ENCODE results near the gene MROH8. TPM values are rescaled to one million over a fixed set of nuclear protein-coding genes. Genes with fewer than 3 reads are reported as not detected.
"Not testable (repeated sequence)": the region's sequence is repeated elsewhere in the genome, so short reads cannot be mapped to it uniquely, and the experiment has no call there.

Gene MROH8
- total RNA-seq, 4 donors from 2014 or later = 2.2 to 18.0 (median 3.5) TPM

- no peaks in the 10 kb centered on the region for H3K4me1 ChIP-seq
- no peak for DNase-seq
- no peak overlapping the region for H3K4me3 ChIP-seq
- H3K9me3 ChIP-seq = no peaks in the 10 kb centered on the region
- no peak for TF ChIP-seq EP300 (IDR thresholded peaks at IDR 0.05; ENCODE audit: low read depth)
- no peak for TF ChIP-seq POLR2A (IDR thresholded peaks at IDR 0.05)
- no peak for TF ChIP-seq POLR2AphosphoS5 (IDR thresholded peaks at IDR 0.05)
- no peak for TF ChIP-seq CTCF (IDR thresholded peaks at IDR 0.05)
- 84 to 94% methylated on average over 5 to 7 of the region's 7 CpGs for WGBS, 2 donors (ENCODE audit: low coverage in 1 of 2)
- H3K27ac ChIP-seq = no peak overlapping the region
- H3K27me3 ChIP-seq = no peaks in the 10 kb centered on the region
- in situ Hi-C loops (cut with MboI; ENCODE audit: low pct_ligation_motif_present in 1 of 4, low pct_unique_long_range_greater_than_20kb in 1 of 4, low sequenced_read_pairs in 3 of 4) (no loop called here), intact Hi-C loops (cut with DNase I; ENCODE audit: low total_unique reads) (no loop called here)
- H3K36me3 ChIP-seq = no peaks in the 10 kb centered on the region
Measured at GRCh38 chr20:37152284-37152683, 27.1 kb downstream of the MROH8 start.

- DNase-seq = no peak
- whole genome bisulfite sequencing, 2 donors (ENCODE audit: low coverage in 1 of 2) = 86 to 92% methylated on average over 4 of the region's 4 CpGs
- Histone ChIP-seq H3K36me3 (no peaks in the 10 kb centered on the region), H3K9me3 (no peaks in the 10 kb centered on the region), H3K27ac (no peak overlapping the region), H3K4me3 (no peak overlapping the region), H3K4me1 (no peaks in the 10 kb centered on the region), H3K27me3 (no peaks in the 10 kb centered on the region)
- intact Hi-C loops (cut with DNase I; ENCODE audit: low total_unique reads) (no loop called here), in situ Hi-C loops (cut with MboI; ENCODE audit: low pct_ligation_motif_present in 1 of 4, low pct_unique_long_range_greater_than_20kb in 1 of 4, low sequenced_read_pairs in 3 of 4) (no loop called here)
- no peak for TF ChIP-seq EP300 (IDR thresholded peaks at IDR 0.05; ENCODE audit: low read depth)
- no peak for TF ChIP-seq POLR2AphosphoS5 (IDR thresholded peaks at IDR 0.05)
- no peak for TF ChIP-seq POLR2A (IDR thresholded peaks at IDR 0.05)
- TF ChIP-seq CTCF (IDR thresholded peaks at IDR 0.05) = no peak
Measured at GRCh38 chr20:37151529-37151928, 27.8 kb downstream of the MROH8 start.

GRCh38 chr20:37150864-37151263, 28.5 kb downstream of the MROH8 start:
- H3K4me3 ChIP-seq; H3K27ac ChIP-seq; H3K27me3 ChIP-seq; H3K9me3 ChIP-seq; intact Hi-C loops (cut with DNase I; ENCODE audit: low total_unique reads); DNase-seq; H3K36me3 ChIP-seq; H3K4me1 ChIP-seq; in situ Hi-C loops (cut with MboI; ENCODE audit: low pct_ligation_motif_present in 1 of 4, low pct_unique_long_range_greater_than_20kb in 1 of 4, low sequenced_read_pairs in 3 of 4): not testable (repeated sequence)
- WGBS, 2 donors (ENCODE audit: low coverage in 1 of 2) = 80% methylated on average over 1 of the region's 33 CpGs; no CpG with 5 or more reads in 1 of the 2 donors

GRCh38 chr20:37147250-37147649, 32.1 kb downstream of the MROH8 start:
- in situ Hi-C loops (cut with MboI; ENCODE audit: low pct_ligation_motif_present in 1 of 4, low pct_unique_long_range_greater_than_20kb in 1 of 4, low sequenced_read_pairs in 3 of 4) (no loop called here), intact Hi-C loops (cut with DNase I; ENCODE audit: low total_unique reads) (no loop called here)
- no peaks in the 10 kb centered on the region for H3K9me3 ChIP-seq
- TF ChIP-seq POLR2A (IDR thresholded peaks at IDR 0.05) = no peak
- no peak for TF ChIP-seq POLR2AphosphoS5 (IDR thresholded peaks at IDR 0.05)
- no peak for TF ChIP-seq CTCF (IDR thresholded peaks at IDR 0.05)
- TF ChIP-seq EP300 (IDR thresholded peaks at IDR 0.05; ENCODE audit: low read depth) = no peak
- no peaks in the 10 kb centered on the region for H3K27me3 ChIP-seq
- no peak overlapping the region for H3K27ac ChIP-seq
- H3K36me3 ChIP-seq = no peaks in the 10 kb centered on the region
- WGBS, 2 donors (ENCODE audit: low coverage in 1 of 2) = 100% methylated on average over 1 to 6 of the region's 6 CpGs
- no peaks in the 10 kb centered on the region for H3K4me1 ChIP-seq
- no peak for DNase-seq
- no peak overlapping the region for H3K4me3 ChIP-seq

GRCh38 chr20:37144856-37145404, 34.4 kb downstream of the MROH8 start:
- intact Hi-C loops (cut with DNase I; ENCODE audit: low total_unique reads) = no loop called here
- Histone ChIP-seq H3K27me3 (no peaks in the 10 kb centered on the region), H3K27ac (no peak overlapping the region), H3K4me1 (no peaks in the 10 kb centered on the region), H3K36me3 (no peaks in the 10 kb centered on the region), H3K4me3 (no peak overlapping the region), H3K9me3 (no peaks in the 10 kb centered on the region)
- WGBS, 2 donors (ENCODE audit: low coverage in 1 of 2) = 91 to 100% methylated on average over 2 to 8 of the region's 8 CpGs
- in situ Hi-C loops (cut with MboI; ENCODE audit: low pct_ligation_motif_present in 1 of 4, low pct_unique_long_range_greater_than_20kb in 1 of 4, low sequenced_read_pairs in 3 of 4) = no loop called here
- DNase-seq = no peak
- TF ChIP-seq EP300 (IDR thresholded peaks at IDR 0.05; ENCODE audit: low read depth) = no peak
- TF ChIP-seq CTCF (IDR thresholded peaks at IDR 0.05) = no peak
- TF ChIP-seq POLR2AphosphoS5 (IDR thresholded peaks at IDR 0.05) = no peak
- no peak for TF ChIP-seq POLR2A (IDR thresholded peaks at IDR 0.05)

Data from transverse colon (tissue), 4 donors.